ENCODE results near the gene DLEC1.
"Not testable (repeated sequence)": the region's sequence is repeated elsewhere in the genome, so short reads cannot be mapped to it uniquely, and the experiment has no call there.

DLEC1 gene

DNA sequence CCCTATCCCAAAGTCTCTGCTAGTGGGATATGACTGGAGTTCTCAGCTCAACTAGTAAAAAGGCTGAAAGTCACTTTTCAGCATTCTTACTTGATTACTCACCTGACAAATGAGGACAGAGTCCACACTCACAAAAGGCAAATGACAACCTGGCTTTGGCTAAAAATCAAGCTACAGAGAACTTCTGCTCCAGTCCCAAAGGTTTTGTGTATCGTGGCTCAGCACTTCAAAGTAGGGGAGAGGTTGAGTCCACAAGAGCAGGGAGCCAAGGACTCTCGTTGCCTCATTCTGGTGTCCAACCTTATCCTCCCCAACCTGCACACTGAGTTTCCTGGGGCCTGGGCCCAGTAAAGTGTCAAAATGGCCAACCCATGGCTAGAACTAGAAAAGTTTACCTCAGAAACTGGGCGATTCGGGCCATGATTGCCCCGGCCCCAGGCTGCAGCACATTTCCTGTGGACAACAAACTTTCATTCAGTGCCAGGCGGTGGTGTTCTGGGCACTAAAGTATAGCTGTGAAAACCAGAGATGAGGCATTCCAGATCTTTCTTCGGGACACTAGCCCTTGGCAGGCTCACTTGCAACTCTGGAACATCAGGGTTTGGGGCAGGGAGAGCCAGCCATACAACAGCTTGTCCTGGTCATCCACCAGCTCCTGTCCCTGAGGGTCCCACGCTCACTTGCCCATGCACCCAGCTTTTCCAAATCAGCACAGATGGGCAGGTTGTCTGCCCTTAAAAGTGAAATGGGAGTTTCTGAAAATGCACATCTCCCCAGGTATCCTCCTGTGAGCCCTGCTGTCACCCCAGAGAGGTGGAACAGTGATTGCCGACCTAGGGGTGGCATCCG, 94.8 kb downstream of the DLEC1 start:
- Mint-ChIP-seq H3K36me3 (ENCODE audit: insufficient read depth) (peaks cover 27% of the 10 kb centered on the region), H3K27ac (ENCODE audit: low read depth) (no peak overlapping the region), H3K9me3 (no peaks in the 10 kb centered on the region), H3K4me3 (no peak overlapping the region), H3K4me1 (peaks cover 72% of the 10 kb centered on the region), H3K27me3 (no peaks in the 10 kb centered on the region)
- ATAC-seq (replicated peaks; ENCODE audit: extremely low read depth, poor library complexity, severe bottlenecking) (no peak), DNase-seq (ENCODE audit: low spot score in 2 of 2) (no peak)

GRCh38 chr3:38134517-38135143, 95.6 kb downstream of the DLEC1 start:
- H3K4me1 Mint-ChIP-seq = peaks cover 77% of the 10 kb centered on the region

DNA sequence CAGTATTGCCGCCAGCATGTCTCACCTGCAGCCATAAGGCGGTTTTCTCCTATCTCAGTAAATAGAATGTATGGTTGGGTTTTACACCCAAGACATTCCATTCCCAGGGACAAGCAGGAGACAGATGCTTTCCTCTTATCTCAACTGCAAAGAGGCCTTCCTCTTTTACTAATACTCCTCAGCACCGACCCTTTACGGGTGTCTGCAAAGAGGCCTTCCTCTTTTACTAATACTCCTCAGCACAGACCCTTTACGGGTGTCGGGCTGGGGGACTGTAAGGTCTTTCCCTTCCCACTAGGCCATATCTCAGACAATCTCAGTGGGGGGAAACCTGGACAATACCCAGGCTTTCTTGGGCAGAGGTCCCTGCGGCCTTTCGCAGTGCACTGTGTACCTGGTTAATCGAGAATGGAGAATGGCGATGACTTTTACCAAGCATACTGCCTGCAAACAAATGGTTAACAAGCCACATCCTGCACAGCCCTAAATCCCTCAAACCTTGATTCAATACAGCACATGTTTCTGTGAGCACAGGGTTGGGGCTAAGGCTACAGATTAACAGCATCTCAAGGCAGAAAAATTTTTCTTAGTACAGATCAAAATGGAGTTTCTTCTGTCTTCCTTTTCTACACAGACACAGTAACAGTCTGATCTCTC, 96.7 kb downstream of the DLEC1 start:
- Mint-ChIP-seq H3K4me1 (peaks cover 79% of the 10 kb centered on the region), H3K36me3 (ENCODE audit: insufficient read depth) (peaks cover 17% of the 10 kb centered on the region), H3K4me3 (peak overlapping the region; percentile 95), H3K27ac (ENCODE audit: low read depth) (peak overlapping the region; percentile 98)
- not testable (repeated sequence) for H3K27me3 Mint-ChIP-seq; ATAC-seq (replicated peaks; ENCODE audit: extremely low read depth, poor library complexity, severe bottlenecking); H3K9me3 Mint-ChIP-seq; DNase-seq (ENCODE audit: low spot score in 2 of 2)

More at GRCh38 chr3:38134517-38135143, 95.6 kb downstream of the DLEC1 start:
- not testable (repeated sequence) for H3K9me3 Mint-ChIP-seq; H3K27me3 Mint-ChIP-seq; DNase-seq (ENCODE audit: low spot score in 2 of 2); ATAC-seq (replicated peaks; ENCODE audit: extremely low read depth, poor library complexity, severe bottlenecking); H3K27ac Mint-ChIP-seq (ENCODE audit: low read depth)
- H3K36me3 Mint-ChIP-seq (ENCODE audit: insufficient read depth) = peaks cover 22% of the 10 kb centered on the region
- peak overlapping the region; percentile 95 for H3K4me3 Mint-ChIP-seq

GRCh38 chr3:38136393-38136776, 97.4 kb downstream of the DLEC1 start:
- ATAC-seq (replicated peaks; ENCODE audit: extremely low read depth, poor library complexity, severe bottlenecking) = no peak
- H3K4me1 Mint-ChIP-seq = peaks cover 82% of the 10 kb centered on the region

GRCh38 chr3:38136777-38137614, 98.0 kb downstream of the DLEC1 start, which contains the start of gene ACAA1:
TSS of gene ACAA1 (minus strand) at chr3:38137127. CDS start at chr3:38137035, 92 bp downstream.
- H3K4me1 Mint-ChIP-seq = peaks cover 80% of the 10 kb centered on the region
- ATAC-seq (replicated peaks; ENCODE audit: extremely low read depth, poor library complexity, severe bottlenecking) (peak; percentile 89), DNase-seq (ENCODE audit: low spot score in 2 of 2) (peak; percentile 91 to 94)
- peaks cover 19% of the 10 kb centered on the region for H3K36me3 Mint-ChIP-seq (ENCODE audit: insufficient read depth)
- peak within 1 kb of the TSS; percentile 98 for H3K27ac Mint-ChIP-seq (ENCODE audit: low read depth)
- H3K4me3 Mint-ChIP-seq = peak within 1 kb of the TSS; percentile 95
- no peaks in the 10 kb centered on the region for H3K27me3 Mint-ChIP-seq
- no peaks in the 10 kb centered on the region for H3K9me3 Mint-ChIP-seq

More at GRCh38 chr3:38136393-38136776, 97.4 kb downstream of the DLEC1 start:
- DNase-seq (ENCODE audit: low spot score in 2 of 2) = no peak
- Mint-ChIP-seq H3K27ac (ENCODE audit: low read depth) (peak overlapping the region; percentile 98), H3K27me3 (no peaks in the 10 kb centered on the region), H3K4me3 (peak overlapping the region; percentile 95), H3K36me3 (ENCODE audit: insufficient read depth) (peaks cover 16% of the 10 kb centered on the region), H3K9me3 (no peaks in the 10 kb centered on the region)

GRCh38 chr3:38137615-38138348, 98.8 kb downstream of the DLEC1 start:
- Mint-ChIP-seq H3K9me3 (no peaks in the 10 kb centered on the region), H3K4me1 (peaks cover 73% of the 10 kb centered on the region), H3K36me3 (ENCODE audit: insufficient read depth) (peaks cover 17% of the 10 kb centered on the region), H3K4me3 (peak overlapping the region; percentile 95), H3K27me3 (no peaks in the 10 kb centered on the region), H3K27ac (ENCODE audit: low read depth) (peak overlapping the region; percentile 98)
- DNase-seq (ENCODE audit: low spot score in 2 of 2) (no peak), ATAC-seq (replicated peaks; ENCODE audit: extremely low read depth, poor library complexity, severe bottlenecking) (peak; percentile 1)

- Mint-ChIP-seq H3K27ac (ENCODE audit: low read depth) (peak within 1 kb of the TSS; percentile 98), H3K36me3 (ENCODE audit: insufficient read depth) (peaks cover 15% of the 10 kb centered on the region), H3K27me3 (no peaks in the 10 kb centered on the region), H3K9me3 (no peaks in the 10 kb centered on the region), H3K4me1 (peaks cover 68% of the 10 kb centered on the region), H3K4me3 (peak within 1 kb of the TSS; percentile 95)
- DNase-seq (ENCODE audit: low spot score in 2 of 2) = peak; percentile 73 to 74
- ATAC-seq (replicated peaks; ENCODE audit: extremely low read depth, poor library complexity, severe bottlenecking) = peak; percentile 60
Measured at GRCh38 chr3:38138349-38139190, 99.6 kb downstream of the DLEC1 start, which contains the start of gene MYD88. TSS of gene MYD88 (plus strand) at chr3:38138661. CDS start at chr3:38138701, 40 bp downstream.

DNA sequence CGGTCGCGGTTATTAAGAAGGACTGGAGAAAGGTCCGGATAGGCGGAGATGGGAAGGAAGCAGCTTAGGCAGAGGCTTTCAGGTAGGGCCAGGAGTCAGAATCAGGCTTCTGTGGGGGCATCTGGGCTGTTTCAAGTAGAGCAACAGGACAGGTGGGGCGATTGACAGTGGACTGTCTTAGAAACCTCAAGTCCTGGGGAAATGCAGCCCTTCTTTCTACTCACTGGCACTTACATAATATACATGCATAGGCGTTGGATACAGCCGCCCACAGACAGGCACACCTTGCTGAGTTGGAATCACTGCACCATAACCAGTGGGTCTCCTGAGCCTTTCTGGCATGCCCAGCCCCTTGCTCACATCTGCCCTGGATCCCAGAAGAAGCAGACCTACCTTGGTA, 100.2 kb downstream of the DLEC1 start:
- H3K36me3 Mint-ChIP-seq (ENCODE audit: insufficient read depth) = peaks cover 13% of the 10 kb centered on the region
- peaks cover 65% of the 10 kb centered on the region for H3K4me1 Mint-ChIP-seq

DNA sequence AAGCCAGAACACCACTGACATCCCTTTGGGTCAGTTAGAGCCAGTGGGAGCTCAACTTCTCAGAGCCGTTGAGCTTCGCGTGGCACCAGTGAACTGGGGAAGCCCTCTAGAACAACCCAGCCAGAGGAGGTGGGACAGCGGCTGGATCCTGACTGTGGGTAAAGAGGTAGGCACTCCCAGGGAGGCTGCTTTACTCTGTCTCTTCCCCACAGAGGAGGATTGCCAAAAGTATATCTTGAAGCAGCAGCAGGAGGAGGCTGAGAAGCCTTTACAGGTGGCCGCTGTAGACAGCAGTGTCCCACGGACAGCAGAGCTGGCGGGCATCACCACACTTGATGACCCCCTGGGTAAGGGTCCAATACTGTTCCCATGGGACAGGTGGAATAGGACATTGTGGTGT, 100.6 kb downstream of the DLEC1 start:
- DNase-seq (ENCODE audit: low spot score in 2 of 2) (peak in 1 of 2 donors; percentile 8), ATAC-seq (replicated peaks; ENCODE audit: extremely low read depth, poor library complexity, severe bottlenecking) (no peak)
- H3K4me1 Mint-ChIP-seq = peaks cover 62% of the 10 kb centered on the region
- peak overlapping the region; percentile 95 for H3K4me3 Mint-ChIP-seq
- peaks cover 10% of the 10 kb centered on the region for H3K36me3 Mint-ChIP-seq (ENCODE audit: insufficient read depth)
- no peaks in the 10 kb centered on the region for H3K9me3 Mint-ChIP-seq
- peak overlapping the region; percentile 98 for H3K27ac Mint-ChIP-seq (ENCODE audit: low read depth)
- no peaks in the 10 kb centered on the region for H3K27me3 Mint-ChIP-seq

More for the DNA sequence above, 100.2 kb downstream of the DLEC1 start:
- peak overlapping the region; percentile 98 for H3K27ac Mint-ChIP-seq (ENCODE audit: low read depth)
- H3K4me3 Mint-ChIP-seq = peak overlapping the region; percentile 95
- DNase-seq (ENCODE audit: low spot score in 2 of 2) (no peak), ATAC-seq (replicated peaks; ENCODE audit: extremely low read depth, poor library complexity, severe bottlenecking) (no peak)
- no peaks in the 10 kb centered on the region for H3K9me3 Mint-ChIP-seq
- H3K27me3 Mint-ChIP-seq = no peaks in the 10 kb centered on the region

- H3K4me3 Mint-ChIP-seq = peak overlapping the region; percentile 95
- ATAC-seq (replicated peaks; ENCODE audit: extremely low read depth, poor library complexity, severe bottlenecking) (no peak), DNase-seq (ENCODE audit: low spot score in 2 of 2) (peak in 1 of 2 donors; percentile 8)
- H3K27ac Mint-ChIP-seq (ENCODE audit: low read depth) = no peak overlapping the region
- no peaks in the 10 kb centered on the region for H3K27me3 Mint-ChIP-seq
- H3K9me3 Mint-ChIP-seq = no peaks in the 10 kb centered on the region
- H3K4me1 Mint-ChIP-seq = peaks cover 55% of the 10 kb centered on the region
- H3K36me3 Mint-ChIP-seq (ENCODE audit: insufficient read depth) = peaks cover 10% of the 10 kb centered on the region
Measured at GRCh38 chr3:38140326-38141172, 101.5 kb downstream of the DLEC1 start.
